SK-N-SH treated with all-trans-retinoic acid at 6 μM for 48 hours (cell line): Measurements from ENCODE around the gene ASB2.

Source experiments
- ATAC-seq: fragments of 200-7000 bp; cut with Tn5 transposase; 3 replicates; pipeline ENCODE4 v1.9.1; 2020; ENCODE audit warnings: mild to moderate bottlenecking, moderate library complexity
- ARNTL ChIP-seq: fragments of 450-650 bp; formaldehyde crosslinking; IDR thresholded peaks from 2 replicates; pipeline ENCODE4 v1.5.0; 2020; ENCODE audit warnings: low read depth, mild to moderate bottlenecking, moderate library complexity, borderline replicate concordance
- CREB5 ChIP-seq: fragments of 250-450 bp; sonication (Bioruptor Pico); IDR thresholded peaks from 2 replicates; pipeline ENCODE4 v1.5.1; 2020; ENCODE audit warnings: low read depth, mild to moderate bottlenecking, moderate library complexity
- CSDC2 ChIP-seq: fragments of 250-450 bp; sonication (Bioruptor Pico); IDR thresholded peaks from 2 replicates; pipeline ENCODE4 v1.5.0; 2020; ENCODE audit warnings: mild to moderate bottlenecking, moderate library complexity
- CSRNP3 ChIP-seq: fragments of 250-450 bp; sonication (Bioruptor Pico); IDR thresholded peaks from 2 replicates; pipeline ENCODE4 v1.5.1; 2021; ENCODE audit warnings: mild to moderate bottlenecking, moderate library complexity
- ESRRG ChIP-seq: fragments of 250-450 bp; sonication (Bioruptor Pico); IDR thresholded peaks from 2 replicates; pipeline ENCODE4 v1.6.1; 2021; ENCODE audit warnings: mild to moderate bottlenecking
- GLIS3 ChIP-seq: fragments of 250-450 bp; sonication (Bioruptor Pico); IDR thresholded peaks from 2 replicates; pipeline ENCODE4 v1.5.0; 2020; ENCODE audit warnings: mild to moderate bottlenecking, moderate library complexity
- OSR1 ChIP-seq: fragments of 250-450 bp; sonication (Bioruptor Pico); IDR thresholded peaks from 2 replicates; pipeline ENCODE4 v1.8.0; 2022; ENCODE audit warnings: moderate library complexity, mild to moderate bottlenecking, inconsistent platforms
- PPARA ChIP-seq: fragments of 250-450 bp; sonication (Bioruptor Pico); IDR thresholded peaks from 2 replicates; pipeline ENCODE4 v1.5.0; 2020; ENCODE audit warnings: mild to moderate bottlenecking, borderline replicate concordance
- RARB ChIP-seq: fragments of 250-450 bp; sonication (Bioruptor Pico); IDR thresholded peaks from 2 replicates; pipeline ENCODE4 v1.8.0; 2021; ENCODE audit warnings: mild to moderate bottlenecking, moderate library complexity
- SNAI2 ChIP-seq: fragments of 250-450 bp; sonication (Bioruptor Pico); IDR thresholded peaks from 2 replicates; pipeline ENCODE4 v1.5.0; 2020; ENCODE audit warnings: mild to moderate bottlenecking, moderate library complexity
- TCF4 ChIP-seq: fragments of 250-450 bp; sonication (Bioruptor Pico); IDR thresholded peaks from 2 replicates; pipeline ENCODE4 v1.8.0; 2021; ENCODE audit warnings: mild to moderate bottlenecking, moderate library complexity, borderline replicate concordance
- TOX ChIP-seq: fragments of 250-450 bp; sonication (Bioruptor Pico); IDR thresholded peaks from 2 replicates; pipeline ENCODE4 v1.8.0; 2021; ENCODE audit warnings: mild to moderate bottlenecking, moderate library complexity, borderline replicate concordance
- TSHZ2 ChIP-seq: fragments of 250-450 bp; sonication (Bioruptor Pico); IDR thresholded peaks from 2 replicates; pipeline ENCODE4 v1.5.0; 2020; ENCODE audit warnings: mild to moderate bottlenecking, moderate library complexity
- ZC3H10 ChIP-seq: fragments of 250-450 bp; sonication (Bioruptor Pico); IDR thresholded peaks from 2 replicates; pipeline ENCODE4 v1.5.1; 2021; ENCODE audit warnings: mild to moderate bottlenecking, moderate library complexity
- ZFP3 ChIP-seq: fragments of 250-450 bp; sonication (Bioruptor Pico); IDR thresholded peaks from 2 replicates; pipeline ENCODE4 v1.5.0; 2020; ENCODE audit warnings: mild to moderate bottlenecking, moderate library complexity
- ZNF565 ChIP-seq: fragments of 450-650 bp; formaldehyde crosslinking; conservative IDR thresholded peaks from 2 replicates; pipeline ENCODE4 v1.5.0; 2020; ENCODE audit warnings: low read depth, mild to moderate bottlenecking, moderate library complexity
- ZNF70 ChIP-seq: fragments of 450-650 bp; formaldehyde crosslinking; IDR thresholded peaks from 2 replicates; pipeline ENCODE4 v1.5.0; 2020; ENCODE audit warnings: mild to moderate bottlenecking, moderate library complexity
- ZNF8 ChIP-seq: fragments of 450-650 bp; formaldehyde crosslinking; IDR thresholded peaks from 2 replicates; pipeline ENCODE4 v1.5.0; 2020; ENCODE audit warnings: mild to moderate bottlenecking, moderate library complexity
- TF ChIP-seq, protein P1 (sequence below): fragments of 250-450 bp; sonication (Bioruptor Pico); IDR thresholded peaks from 2 replicates; pipeline ENCODE4 v1.8.0; 2021; ENCODE audit warnings: low read depth, mild to moderate bottlenecking, moderate library complexity, borderline replicate concordance

ASB2 gene

DNA sequence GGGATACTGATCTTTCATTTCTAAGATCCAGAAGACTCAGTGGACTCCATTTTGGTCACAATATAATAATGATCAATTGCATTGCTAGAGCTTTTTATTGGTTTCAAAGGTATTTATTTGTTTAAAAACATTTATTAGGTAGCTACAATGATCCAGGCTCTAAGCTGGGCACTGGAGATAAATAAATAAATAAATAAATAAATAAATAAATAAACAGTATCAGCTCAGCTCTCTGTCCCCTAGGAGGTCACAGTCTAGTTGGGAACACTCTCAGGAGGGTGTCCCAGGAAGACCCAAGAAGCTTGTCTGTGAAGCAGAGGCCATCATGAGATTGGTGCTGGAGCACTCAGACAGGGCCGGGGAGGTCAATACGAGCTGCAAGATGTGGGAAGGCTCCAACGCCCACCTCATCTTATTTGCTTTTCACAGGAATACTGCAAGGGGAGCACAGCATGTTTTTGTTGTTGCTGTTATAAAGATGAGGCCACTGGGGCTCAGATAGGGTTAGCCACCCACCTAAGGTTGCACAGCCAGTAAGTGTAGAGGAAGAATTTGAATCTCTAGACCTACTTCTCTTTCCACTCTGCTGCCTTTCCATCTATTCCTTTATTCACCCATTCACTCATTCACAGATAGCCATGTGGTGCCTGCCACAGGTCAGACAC is 15.5 kb downstream of the ASB2 start:
- TF ChIP-seq ZC3H10 (no peak), SNAI2 (CRISPR knock-in tag) (no peak), TCF4 (CRISPR knock-in tag) (no peak), ARNTL (CRISPR knock-in tag) (no peak), TSHZ2 (CRISPR knock-in tag) (no peak), ZFP3 (CRISPR knock-in tag) (no peak), CSDC2 (CRISPR knock-in tag) (no peak), OSR1 (no peak), PPARA (no peak), ZNF70 (CRISPR knock-in tag) (no peak), RARB (CRISPR knock-in tag) (no peak)
- TF ChIP-seq, protein P1, sequence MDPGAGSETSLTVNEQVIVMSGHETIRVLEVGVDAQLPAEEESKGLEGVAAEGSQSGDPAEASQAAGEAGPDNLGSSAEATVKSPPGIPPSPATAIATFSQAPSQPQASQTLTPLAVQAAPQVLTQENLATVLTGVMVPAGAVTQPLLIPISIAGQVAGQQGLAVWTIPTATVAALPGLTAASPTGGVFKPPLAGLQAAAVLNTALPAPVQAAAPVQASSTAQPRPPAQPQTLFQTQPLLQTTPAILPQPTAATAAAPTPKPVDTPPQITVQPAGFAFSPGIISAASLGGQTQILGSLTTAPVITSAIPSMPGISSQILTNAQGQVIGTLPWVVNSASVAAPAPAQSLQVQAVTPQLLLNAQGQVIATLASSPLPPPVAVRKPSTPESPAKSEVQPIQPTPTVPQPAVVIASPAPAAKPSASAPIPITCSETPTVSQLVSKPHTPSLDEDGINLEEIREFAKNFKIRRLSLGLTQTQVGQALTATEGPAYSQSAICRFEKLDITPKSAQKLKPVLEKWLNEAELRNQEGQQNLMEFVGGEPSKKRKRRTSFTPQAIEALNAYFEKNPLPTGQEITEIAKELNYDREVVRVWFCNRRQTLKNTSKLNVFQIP (CRISPR knock-in tag) = no peak
- TF ChIP-seq, all 23 proteins: peak for 0
- no peak for ATAC-seq

DNA sequence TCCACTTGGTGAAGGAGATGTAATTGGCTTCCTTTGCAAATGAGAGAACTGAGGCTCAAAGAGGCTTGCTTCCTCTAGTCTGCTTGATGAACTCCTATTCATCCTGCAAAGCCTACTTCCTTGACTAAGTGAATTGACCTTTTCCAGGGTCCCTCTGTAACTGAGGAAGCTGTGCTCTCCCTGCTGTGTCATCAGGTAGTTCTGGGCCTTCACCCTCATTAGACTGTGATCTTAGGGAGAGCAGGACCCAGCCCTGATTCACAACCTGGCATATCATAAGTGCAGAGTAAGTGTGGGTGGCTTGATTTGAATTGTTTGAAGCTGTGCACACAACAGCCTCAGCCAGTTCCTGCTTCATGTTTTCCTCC is 16.3 kb downstream of the ASB2 start:
- TF ChIP-seq OSR1 (no peak), ZFP3 (CRISPR knock-in tag) (peak; percentile 98), GLIS3 (no peak)
- ATAC-seq = no peak

- ATAC-seq = peak; percentile 91
- TF ChIP-seq TOX (CRISPR knock-in tag) = no peak
- no peak for TF ChIP-seq ZC3H10
- no peak for TF ChIP-seq TSHZ2 (CRISPR knock-in tag)
- TF ChIP-seq PPARA = no peak
- TF ChIP-seq ARNTL (CRISPR knock-in tag) = no peak
- no peak for TF ChIP-seq GLIS3
- no peak for TF ChIP-seq ESRRG (CRISPR knock-in tag)
- TF ChIP-seq ZNF8 (CRISPR knock-in tag) = no peak
- no peak for TF ChIP-seq RARB (CRISPR knock-in tag)
- TF ChIP-seq, protein P1 (CRISPR knock-in tag) = no peak
- no peak for TF ChIP-seq ZNF70 (CRISPR knock-in tag)
- TF ChIP-seq CSRNP3 = no peak
- no peak for TF ChIP-seq ZNF565 (CRISPR knock-in tag)
- TF ChIP-seq CSDC2 (CRISPR knock-in tag) = no peak
- no peak for TF ChIP-seq TCF4 (CRISPR knock-in tag)
- no peak for TF ChIP-seq CREB5 (CRISPR knock-in tag)
These were observed 16.9 kb downstream of the ASB2 start for GRCh38 chr14:93959239-93960107.
